CD4-positive, alpha-beta memory T cell (primary cell): ENCODE measurements around the gene SMCO4. TPM values are rescaled to one million over a fixed set of nuclear protein-coding genes. Genes with fewer than 3 reads are reported as not detected.

Experiments used
- polyA plus RNA-seq, 2 donors: library from polyadenylated mRNA; unstranded; fragments of 300-500 nt; fragmentation: Illumina TruSeq; gene quantifications; one replicate each; pipeline ENCODE4 v1.2.3, GENCODE V29; 2021
- total RNA-seq, 2 experiments: library from RNA; stranded (reverse); gene quantifications; one replicate each; pipeline ENCODE4 v1.2.3, GENCODE V29; 2021

SMCO4 gene
- total and polyA plus RNA-seq, 4 experiments from 2014 or later = 13.1 to 16.2 (median 14.6) TPM

Other genes with a start within 250 kb of the SMCO4 start
- gene DEUP1, start 212.6 kb downstream of the SMCO4 start, total RNA-seq = not detected
- not detected for gene DEUP1, start 212.6 kb downstream of the SMCO4 start, polyA plus RNA-seq
- gene CEP295, start 118.3 kb upstream of the SMCO4 start, total RNA-seq = 10 to 100 TPM; 15.4 to 16.7 TPM
- gene CEP295, start 118.3 kb upstream of the SMCO4 start, polyA plus RNA-seq = 1 to 10 TPM in 1 of 2 donors, under 1 TPM in 1; 0.43 to 2.0 TPM
- 100 to 1,000 TPM; 198 to 199 TPM for gene TAF1D, start 198.1 kb upstream of the SMCO4 start, total RNA-seq
- gene TAF1D, start 198.1 kb upstream of the SMCO4 start, polyA plus RNA-seq = 10 to 100 TPM; 17.4 to 29.8 TPM
- gene C11orf54, start 198.3 kb upstream of the SMCO4 start, total RNA-seq = 10 to 100 TPM; 31.2 to 36.4 TPM
- 10 to 100 TPM; 13.0 to 17.4 TPM for gene C11orf54, start 198.3 kb upstream of the SMCO4 start, polyA plus RNA-seq
- gene MED17, start 240.9 kb upstream of the SMCO4 start, total RNA-seq = 10 to 100 TPM; 73.2 to 78.5 TPM
- 10 to 100 TPM; 11.3 to 30.8 TPM for gene MED17, start 240.9 kb upstream of the SMCO4 start, polyA plus RNA-seq